A549 treated with AZD9567 at 1 μM for 4 hours (cell line): ENCODE data around the gene TIMM17B. TPM values are rescaled to one million over a fixed set of nuclear protein-coding genes. Genes with fewer than 3 reads are reported as not detected.

Experiments used
- total RNA-seq: library from RNA; stranded (reverse); fragments of 200-300 nt; extraction: Qiagen RNA extraction; gene quantifications from 5 replicates; pipeline ENCODE4 v1.2.3, GENCODE V29; 2022; ENCODE audit not compliant: insufficient read depth

Gene TIMM17B
- total RNA-seq: 83.7 to 111 TPM (median 99.2 TPM) in 5 replicates

DNA sequence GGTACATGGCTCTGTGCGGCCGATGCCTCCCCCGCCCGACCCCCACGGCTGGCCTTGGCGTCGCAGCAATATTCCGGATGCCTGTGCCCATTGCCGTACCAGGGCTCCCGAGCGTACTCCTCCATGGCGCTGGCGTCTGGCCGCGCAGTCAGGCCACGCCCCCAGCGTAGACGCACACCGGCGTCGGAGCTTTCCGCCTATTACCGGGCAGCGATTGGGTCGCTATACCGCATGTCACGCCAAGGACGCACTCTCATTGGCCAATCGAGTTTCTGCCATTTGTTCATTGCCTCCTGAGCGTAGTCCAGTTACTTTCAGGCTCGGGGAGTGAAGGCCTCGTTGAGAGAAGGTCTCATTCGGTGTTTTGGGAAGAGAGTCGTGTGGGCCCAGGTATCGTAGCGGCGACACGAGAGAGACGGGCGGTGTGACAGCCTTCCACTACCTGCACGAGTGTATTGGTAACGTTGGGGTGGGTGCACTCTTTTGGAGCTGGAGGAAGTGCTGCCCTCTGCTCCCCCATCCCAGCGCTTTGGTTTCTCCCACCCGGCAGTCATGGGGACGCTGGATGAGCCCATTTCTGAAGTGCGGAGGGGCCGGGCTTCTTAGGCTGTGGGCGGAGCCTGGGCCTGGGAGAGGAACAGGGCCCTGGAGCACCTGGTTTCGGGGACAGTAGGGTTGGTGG, at the start of gene TIMM17B, which contains the start of gene PQBP1:
TIMM17B (minus strand) TSS at position 144 of the 682 bp plus-strand sequence; CDS start at position 125, 19 bp downstream.
PQBP1 (plus strand) TSS at position 306 of the 682 bp plus-strand sequence. CDS start 580 bp downstream, outside the sequence.

DNA sequence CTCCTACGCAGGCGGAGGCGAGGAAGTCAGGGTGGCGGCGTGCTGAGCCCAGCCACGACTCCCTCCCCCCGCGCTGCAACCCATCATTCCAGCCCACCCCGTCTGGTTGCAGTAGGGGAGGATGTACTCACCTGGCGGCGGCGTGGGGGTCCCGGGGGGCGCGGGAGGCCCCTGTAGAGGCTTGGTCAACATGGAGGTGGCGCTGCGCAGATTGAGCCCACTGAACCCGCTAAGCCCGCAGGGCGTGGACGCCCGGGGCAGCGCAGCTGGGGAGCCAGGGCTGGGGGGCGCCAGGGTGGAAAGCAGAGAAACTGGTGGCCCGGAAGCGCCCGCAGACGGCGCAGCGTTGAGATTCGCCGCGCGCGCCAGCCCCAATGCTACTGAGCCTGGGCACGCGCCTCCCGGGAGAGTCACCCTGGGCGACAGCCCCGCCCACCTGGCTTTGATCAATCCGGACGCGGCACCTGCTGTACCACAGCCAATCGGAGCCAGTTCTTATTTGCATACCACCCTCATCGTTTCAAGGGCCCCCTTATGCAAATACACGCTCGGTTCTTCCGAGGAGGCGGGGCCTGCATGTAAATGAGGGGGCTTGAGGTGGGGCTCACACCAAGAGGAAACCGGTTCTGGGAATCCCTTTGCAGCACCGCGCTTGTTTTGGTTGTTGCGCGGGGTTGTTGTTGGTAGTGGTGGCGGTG, 21.2 kb upstream of the TIMM17B start, which contains the start of gene PIM2:
PIM2 (minus strand) TSS at position 382 of the 698 bp plus-strand sequence; CDS start at position 192, 190 bp downstream.

DNA sequence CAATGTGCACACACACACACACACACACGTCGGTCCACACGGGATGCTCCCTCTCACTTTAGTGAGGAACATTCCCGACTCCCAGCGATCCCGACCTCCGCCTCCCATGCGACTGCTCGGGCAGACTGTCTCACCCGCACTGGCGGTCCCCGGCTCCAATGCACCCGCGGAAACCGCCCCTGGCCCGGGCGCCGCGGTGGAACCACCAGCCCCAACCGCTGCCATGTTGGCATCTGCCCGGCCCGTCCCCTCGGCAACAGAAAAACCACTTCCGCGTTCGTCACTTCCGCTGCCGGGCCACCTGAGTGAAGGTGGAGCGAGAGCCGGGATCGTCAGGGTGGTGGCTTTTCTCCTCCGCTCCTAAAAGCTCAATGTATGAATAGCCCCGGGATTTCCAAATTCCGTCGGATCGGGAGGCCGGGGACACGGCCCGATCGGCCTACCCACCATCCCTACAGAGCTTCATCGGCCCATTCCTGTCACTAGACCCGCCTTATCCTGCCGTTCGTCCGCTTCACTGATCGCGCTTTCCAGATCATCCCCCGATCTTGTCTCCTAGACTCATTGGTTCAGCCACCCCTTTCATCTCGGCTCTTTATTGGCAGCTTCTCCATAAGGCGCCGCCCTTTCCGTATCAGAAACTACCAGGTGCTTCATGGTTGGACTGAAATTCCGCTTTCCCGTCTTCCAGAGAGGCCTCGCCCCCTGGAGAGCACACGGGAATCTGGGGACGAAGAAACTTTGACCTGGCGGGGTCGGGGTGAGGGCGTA, 14.0 kb upstream of the TIMM17B start, which contains the start of gene SLC35A2:
SLC35A2 (minus strand) TSS at position 235 of the 771 bp plus-strand sequence; CDS start at position 225, 10 bp downstream.

Other genes with a start within 250 kb of the TIMM17B start
- gene WAS, start 214.0 kb downstream of the TIMM17B start, total RNA-seq: 0.31 to 0.52 TPM (median 0.36 TPM) in 4 of 5 replicates, not detected in the other
- gene SUV39H1, start 201.0 kb downstream of the TIMM17B start, total RNA-seq: 17.9 to 21.6 TPM (median 20.6 TPM) in 5 replicates
- not detected in 5 replicates for gene GLOD5, start 136.0 kb downstream of the TIMM17B start, total RNA-seq
- gene GATA1, start 111.2 kb downstream of the TIMM17B start, total RNA-seq: not detected in 5 replicates
- 29.7 to 32.6 TPM (median 31.5 TPM) in 5 replicates for gene HDAC6, start 95.7 kb downstream of the TIMM17B start, total RNA-seq
- gene ERAS, start 71.3 kb downstream of the TIMM17B start, total RNA-seq: 0.10 TPM in 1 of 5 replicates, not detected in the others
- gene PCSK1N, start 62.2 kb downstream of the TIMM17B start, total RNA-seq: 17.7 to 49.2 TPM (median 41.6 TPM) in 5 replicates
- 96.7 to 107 TPM (median 104 TPM) in 5 replicates for gene PQBP1, start 162 bp upstream of the TIMM17B start, total RNA-seq
- gene SLC35A2, start 13.9 kb upstream of the TIMM17B start, total RNA-seq: 41.9 to 70.7 TPM (median 67.0 TPM) in 5 replicates
- 9.7 to 11.7 TPM (median 10.3 TPM) in 5 replicates for gene PIM2, start 21.3 kb upstream of the TIMM17B start, total RNA-seq
- gene OTUD5, start 59.8 kb upstream of the TIMM17B start, total RNA-seq: 61.0 to 65.5 TPM (median 61.7 TPM) in 5 replicates
- gene KCND1, start 74.1 kb upstream of the TIMM17B start, total RNA-seq: 1.0 to 3.0 TPM (median 1.1 TPM) in 5 replicates
- gene GRIPAP1, start 104.5 kb upstream of the TIMM17B start, total RNA-seq: 18.8 to 22.2 TPM (median 21.0 TPM) in 5 replicates
- gene TFE3, start 145.6 kb upstream of the TIMM17B start, total RNA-seq: 35.5 to 46.3 TPM (median 43.2 TPM) in 5 replicates
- 1.2 to 3.7 TPM (median 2.9 TPM) in 5 replicates for gene CCDC120, start 161.2 kb upstream of the TIMM17B start, total RNA-seq
- gene PRAF2, start 176.2 kb upstream of the TIMM17B start, total RNA-seq: 40.6 to 51.0 TPM (median 46.0 TPM) in 5 replicates
- 41.3 to 56.4 TPM (median 53.4 TPM) in 5 replicates for gene WDR45, start 182.1 kb upstream of the TIMM17B start, total RNA-seq
- 19.2 to 24.7 TPM (median 23.7 TPM) in 5 replicates for gene GPKOW, start 226.0 kb upstream of the TIMM17B start, total RNA-seq